RWPE2 (cell line): ENCODE results near the gene INPP5J.
"Not testable (repeated sequence)": the region's sequence is repeated elsewhere in the genome, so short reads cannot be mapped to it uniquely, and the experiment has no call there.

Experiments
- ATAC-seq: fragments of 200-7000 bp; cut with Tn5 transposase; 3 replicates; pipeline ENCODE4 v1.9.1; 2021; ENCODE audit warnings: low read depth
- DNase-seq: peaks from one replicate; pipeline ENCODE4 v3.0.0-alpha.2; 2020; ENCODE audit warnings: low spot score
- H3K27ac ChIP-seq: fragments of 450-650 bp; 2 replicates; pipeline ENCODE4 v1.5.1; 2017; ENCODE audit warnings: mild to moderate bottlenecking; ENCODE audit not compliant: poor library complexity, severe bottlenecking
- H3K27me3 ChIP-seq: fragments of 250-450 bp; sonication (Bioruptor Pico); 2 replicates; pipeline ENCODE4 v1.5.1; 2021; ENCODE audit warnings: mild to moderate bottlenecking, moderate library complexity; ENCODE audit not compliant: insufficient read depth, poor library complexity, severe bottlenecking
- H3K36me3 ChIP-seq: fragments of 250-450 bp; sonication (Bioruptor Pico); 2 replicates; pipeline ENCODE4 v1.5.1; 2020; ENCODE audit warnings: low read depth, mild to moderate bottlenecking, moderate library complexity
- H3K4me1 ChIP-seq: fragments of 250-450 bp; sonication (Bioruptor Pico); 2 replicates; pipeline ENCODE4 v1.5.1; 2021; ENCODE audit warnings: mild to moderate bottlenecking, moderate library complexity; ENCODE audit not compliant: insufficient read depth, poor library complexity, severe bottlenecking
- H3K4me3 ChIP-seq: fragments of 250-450 bp; sonication (Bioruptor Pico); 2 replicates; pipeline ENCODE4 v1.5.1; 2021; ENCODE audit warnings: mild to moderate bottlenecking, moderate library complexity; ENCODE audit not compliant: severe bottlenecking
- H3K9me3 ChIP-seq: fragments of 250-450 bp; sonication (Bioruptor Pico); 2 replicates; pipeline ENCODE4 v1.5.1; 2021; ENCODE audit warnings: mild to moderate bottlenecking, moderate library complexity; ENCODE audit not compliant: severe bottlenecking
- TF ChIP-seq, protein P1 (sequence below): fragments of 450-650 bp; IDR thresholded peaks from one replicate; pipeline ENCODE4 v1.5.1; 2017; ENCODE audit warnings: mild to moderate bottlenecking, moderate library complexity; ENCODE audit not compliant: poor library complexity, severe bottlenecking

The INPP5J gene

DNA sequence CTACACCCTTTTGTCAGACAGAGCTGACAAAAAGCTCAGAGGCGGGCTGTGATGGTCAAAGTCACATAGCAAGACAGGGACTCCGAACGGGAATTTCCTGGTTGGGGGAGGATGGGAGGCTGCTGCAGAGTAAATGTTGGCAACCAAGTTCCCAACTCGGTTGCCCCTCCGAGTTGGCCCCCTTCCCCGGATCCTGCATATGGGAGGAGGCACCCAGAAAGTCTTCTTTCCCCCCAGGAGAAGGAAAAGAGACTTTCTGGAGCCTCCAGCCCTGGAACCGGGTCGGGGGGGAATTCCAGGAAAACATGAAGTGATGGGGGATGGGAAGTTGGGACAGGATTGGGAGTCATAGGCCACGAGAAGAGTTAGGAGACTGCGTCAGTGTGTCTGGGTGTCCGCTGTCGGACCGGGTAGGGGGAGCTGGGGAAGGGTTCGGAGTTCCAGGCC is 16.0 kb upstream of the INPP5J start:
- Histone ChIP-seq H3K4me3 (peak overlapping the region; percentile 37), H3K9me3 (no peaks in the 10 kb centered on the region), H3K36me3 (peaks cover 16% of the 10 kb centered on the region), H3K4me1 (peaks cover 6% of the 10 kb centered on the region), H3K27ac (peak overlapping the region; percentile 7), H3K27me3 (no peaks in the 10 kb centered on the region)
- TF ChIP-seq, protein P1, sequence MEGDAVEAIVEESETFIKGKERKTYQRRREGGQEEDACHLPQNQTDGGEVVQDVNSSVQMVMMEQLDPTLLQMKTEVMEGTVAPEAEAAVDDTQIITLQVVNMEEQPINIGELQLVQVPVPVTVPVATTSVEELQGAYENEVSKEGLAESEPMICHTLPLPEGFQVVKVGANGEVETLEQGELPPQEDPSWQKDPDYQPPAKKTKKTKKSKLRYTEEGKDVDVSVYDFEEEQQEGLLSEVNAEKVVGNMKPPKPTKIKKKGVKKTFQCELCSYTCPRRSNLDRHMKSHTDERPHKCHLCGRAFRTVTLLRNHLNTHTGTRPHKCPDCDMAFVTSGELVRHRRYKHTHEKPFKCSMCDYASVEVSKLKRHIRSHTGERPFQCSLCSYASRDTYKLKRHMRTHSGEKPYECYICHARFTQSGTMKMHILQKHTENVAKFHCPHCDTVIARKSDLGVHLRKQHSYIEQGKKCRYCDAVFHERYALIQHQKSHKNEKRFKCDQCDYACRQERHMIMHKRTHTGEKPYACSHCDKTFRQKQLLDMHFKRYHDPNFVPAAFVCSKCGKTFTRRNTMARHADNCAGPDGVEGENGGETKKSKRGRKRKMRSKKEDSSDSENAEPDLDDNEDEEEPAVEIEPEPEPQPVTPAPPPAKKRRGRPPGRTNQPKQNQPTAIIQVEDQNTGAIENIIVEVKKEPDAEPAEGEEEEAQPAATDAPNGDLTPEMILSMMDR: no peak
- ATAC-seq (no peak), DNase-seq (no peak)

DNA sequence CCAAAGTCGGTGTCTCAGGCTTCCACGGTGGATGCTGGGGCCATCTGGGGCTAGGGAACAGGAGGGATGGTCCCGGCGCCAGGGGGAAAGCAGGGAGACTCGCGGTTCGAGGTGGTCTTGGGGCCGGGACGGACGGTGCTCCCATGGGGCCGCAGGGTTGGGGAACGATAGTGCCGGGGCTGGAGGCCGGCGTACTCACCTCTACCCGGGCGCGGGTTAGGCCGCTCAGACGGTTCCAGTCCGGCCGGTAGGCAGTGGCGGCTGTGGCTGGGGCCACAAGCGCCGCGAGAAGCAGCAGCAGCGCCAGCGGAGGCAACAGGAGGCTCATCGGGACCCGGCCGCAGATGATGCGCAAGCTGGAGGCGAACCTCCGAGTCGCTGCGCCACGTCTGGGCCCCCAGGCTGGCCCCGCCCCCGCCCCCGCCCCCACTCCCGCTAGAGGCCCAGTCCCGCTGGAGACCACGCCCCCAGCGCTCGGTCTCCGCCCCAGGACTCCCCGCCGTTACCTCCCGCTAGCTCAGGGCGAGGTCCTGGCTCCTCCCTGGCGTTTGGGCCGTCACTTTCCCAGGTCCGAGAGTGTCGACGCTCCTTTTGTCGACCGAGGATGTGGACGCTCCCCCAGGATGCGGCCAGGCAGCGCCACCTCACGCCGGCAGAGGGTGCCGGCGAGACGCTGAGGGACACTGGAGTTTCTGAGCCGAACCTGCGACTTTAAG is 15.4 kb upstream of the INPP5J start, which contains the start of gene SELENOM:
Gene SELENOM, minus strand, starts transcription at position 391 of the 716 bp plus-strand sequence. Its CDS starts 63 bp downstream, at position 328.
- Histone ChIP-seq H3K27ac (peak within 1 kb of the TSS; percentile 7), H3K36me3 (peaks cover 10% of the 10 kb centered on the region), H3K9me3 (no peaks in the 10 kb centered on the region), H3K27me3 (no peaks in the 10 kb centered on the region), H3K4me1 (peaks cover 6% of the 10 kb centered on the region), H3K4me3 (peak within 1 kb of the TSS; percentile 37)
- peak; percentile 95 for ATAC-seq
- peak; percentile 95 for DNase-seq
- TF ChIP-seq, protein P1: peak; percentile 97

DNA sequence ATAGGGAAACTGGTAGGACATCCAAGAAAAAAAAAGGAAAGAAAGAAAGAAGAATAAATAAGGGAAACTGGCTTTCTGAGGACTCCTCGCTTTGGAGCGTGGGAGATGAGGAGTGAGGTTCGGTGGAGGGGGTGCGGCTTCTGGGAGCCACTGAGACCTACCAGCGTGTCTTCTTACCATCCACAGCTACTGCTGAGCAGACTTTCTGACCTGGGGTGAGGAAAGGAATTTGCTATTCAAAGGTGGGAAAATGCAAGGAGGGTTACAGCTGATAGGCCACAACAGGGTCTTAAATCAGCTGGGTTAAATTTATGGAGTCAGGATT is 14.9 kb upstream of the INPP5J start:
- no peaks in the 10 kb centered on the region for H3K27me3 ChIP-seq
- no peaks in the 10 kb centered on the region for H3K9me3 ChIP-seq
- peaks cover 6% of the 10 kb centered on the region for H3K4me1 ChIP-seq
- TF ChIP-seq, protein P1: peak; percentile 82
- ATAC-seq (peak; percentile 6), DNase-seq (no peak)
- peaks cover 5% of the 10 kb centered on the region for H3K36me3 ChIP-seq
- peak overlapping the region; percentile 19 for H3K4me3 ChIP-seq
- no peak overlapping the region for H3K27ac ChIP-seq

DNA sequence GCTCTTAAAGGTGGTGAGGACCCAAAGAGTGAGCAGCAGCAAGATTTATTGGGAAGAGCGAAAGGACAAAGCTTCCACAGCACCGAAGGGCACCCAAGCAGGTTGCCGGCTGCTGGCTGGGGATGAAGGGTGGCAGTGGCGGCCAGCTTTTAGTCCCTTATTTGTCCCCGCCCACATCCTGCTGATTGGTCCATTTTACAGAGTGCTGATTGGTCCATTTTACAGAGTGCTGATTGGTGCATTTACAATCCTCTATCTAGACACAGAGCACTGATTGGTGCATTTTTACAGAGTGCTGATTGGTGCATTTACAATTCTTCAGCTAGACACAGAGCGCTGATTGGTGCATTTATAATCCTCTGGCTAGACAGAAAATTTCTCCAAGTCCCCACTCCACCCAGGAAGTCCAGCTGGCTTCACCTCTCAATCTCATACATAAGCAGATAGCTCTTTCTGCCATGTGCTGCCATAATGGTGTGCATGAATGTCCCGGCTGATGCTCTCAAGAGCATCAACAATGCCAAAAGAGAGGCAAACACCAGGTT is 10.1 kb upstream of the INPP5J start:
- not testable (repeated sequence) for H3K4me3 ChIP-seq, H3K36me3 ChIP-seq, H3K27ac ChIP-seq, DNase-seq, ATAC-seq, H3K4me1 ChIP-seq, H3K9me3 ChIP-seq, H3K27me3 ChIP-seq

DNA sequence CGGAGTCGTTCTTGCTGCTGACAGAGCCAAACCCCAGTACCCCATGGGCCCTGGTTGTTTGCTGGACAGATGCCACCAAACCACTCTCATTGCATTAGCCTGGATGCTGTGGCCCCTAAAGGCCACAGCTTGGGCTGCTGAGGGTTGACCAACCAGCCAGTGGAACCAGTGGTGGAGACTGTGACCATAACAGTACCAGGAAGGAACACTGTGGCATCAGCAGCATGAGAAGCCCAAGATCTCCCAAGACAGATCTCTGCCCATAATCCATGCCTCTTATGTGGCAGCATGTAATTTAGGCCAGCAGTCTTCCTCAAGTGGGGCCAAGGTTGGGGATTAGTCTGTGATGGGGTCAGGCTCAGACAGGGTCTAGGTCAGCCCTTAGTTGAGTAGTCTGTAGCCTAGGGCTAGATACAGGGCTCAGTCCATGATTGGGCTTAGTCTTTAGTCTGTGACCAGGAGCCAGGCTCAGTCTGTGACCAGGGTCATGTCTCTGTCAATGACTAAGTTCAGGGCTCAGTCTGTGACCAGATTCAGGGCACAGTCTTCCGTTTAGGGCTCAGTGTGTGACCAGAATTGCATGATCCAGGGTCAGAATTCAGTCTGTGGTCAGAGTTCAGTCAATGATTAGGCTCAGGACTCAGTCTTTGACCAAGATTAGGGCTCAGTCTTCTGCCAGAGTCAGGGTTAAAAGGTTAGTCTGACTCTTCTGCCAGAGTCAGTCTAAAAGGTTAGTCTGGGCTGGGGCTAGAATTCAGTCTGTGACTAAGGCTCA is 4.5 kb upstream of the INPP5J start:
- Histone ChIP-seq H3K4me1 (no peaks in the 10 kb centered on the region), H3K27me3 (no peaks in the 10 kb centered on the region), H3K4me3 (no peak overlapping the region), H3K36me3 (no peaks in the 10 kb centered on the region), H3K9me3 (no peaks in the 10 kb centered on the region), H3K27ac (no peak overlapping the region)
- DNase-seq (no peak), ATAC-seq (no peak)
- TF ChIP-seq, protein P1: no peak
